GM21390 (cell line): Measurements from ENCODE around the gene CLVS2.

Source experiments
- ATAC-seq: cut with Tn5 transposase; IDR thresholded peaks from one replicate; pipeline ENCODE4 v1.9.1; 2021; ENCODE audit not compliant: unreplicated experiment

Gene CLVS2

GRCh38 chr6:123118811-123119210 lies 122.8 kb downstream of the CLVS2 start:
- no peak for ATAC-seq
